Thymus (tissue), 11 donors: ENCODE measurements around the gene PTH1R. TPM values are rescaled to one million over a fixed set of nuclear protein-coding genes. Genes with fewer than 3 reads are reported as not detected.

Experiments used
- DNase-seq, 9 donors: peaks; one replicate each; pipeline ENCODE4 v3.0.0-alpha.2; 2013; ENCODE audit warnings: low spot score in 9 of 9, low read depth in 6 of 9, missing footprints in 1 of 9
- H3K27ac ChIP-seq, 2 donors: one replicate each; pipeline ENCODE4 v1.5.1; 2013; ENCODE audit warnings: control low read depth in 1 of 2, low read depth in 1 of 2, low read length in 1 of 2, mild to moderate bottlenecking in 1 of 2, moderate library complexity in 1 of 2
- H3K27me3 ChIP-seq, 2 donors: one replicate each; pipeline ENCODE4 v1.5.1; 2013; ENCODE audit warnings: low read length in 1 of 2; ENCODE audit not compliant: control insufficient read depth in 2 of 2, insufficient read depth in 1 of 2
- H3K36me3 ChIP-seq, 2 donors: one replicate each; pipeline ENCODE4 v1.5.1; 2013; ENCODE audit warnings: low read length in 1 of 2, mild to moderate bottlenecking in 1 of 2, moderate library complexity in 1 of 2; ENCODE audit not compliant: control insufficient read depth in 2 of 2, insufficient read depth in 2 of 2
- H3K4me1 ChIP-seq, 2 donors: one replicate each; pipeline ENCODE4 v1.5.1; 2013; ENCODE audit warnings: low read length in 2 of 2; ENCODE audit not compliant: control insufficient read depth in 2 of 2, insufficient read depth in 2 of 2
- H3K4me3 ChIP-seq, 2 donors: one replicate each; pipeline ENCODE4 v1.5.1; 2013; ENCODE audit warnings: low read length in 2 of 2, control low read depth in 1 of 2, mild to moderate bottlenecking in 1 of 2
- H3K9me3 ChIP-seq, 2 donors: one replicate each; pipeline ENCODE4 v1.5.1; 2013; ENCODE audit warnings: low read length in 1 of 2, mild to moderate bottlenecking in 1 of 2; ENCODE audit not compliant: control insufficient read depth in 2 of 2, insufficient read depth in 1 of 2
- WGBS: extraction: QIAGEN DNeasy Blood & Tissue Kit; methylation state at CpG from one replicate; pipeline ENCODE4 v1.1.7; 2013; 5-methylcytosine and 5-hydroxymethylcytosine counted together
- polyA plus RNA-seq: library from polyadenylated mRNA; stranded (reverse); fragments of 200-250 nt; gene quantifications from one replicate; pipeline ENCODE4 v1.2.3, GENCODE V29; 2013
- total RNA-seq: library from RNA; stranded (reverse); fragments of 120-200 nt; gene quantifications from one replicate; pipeline ENCODE4 v1.2.4, GENCODE V29; 2013
- donor health status: healthy.

PTH1R gene
- total and polyA plus RNA-seq, 2 donors: 0.80 to 6.9 TPM

DNA sequence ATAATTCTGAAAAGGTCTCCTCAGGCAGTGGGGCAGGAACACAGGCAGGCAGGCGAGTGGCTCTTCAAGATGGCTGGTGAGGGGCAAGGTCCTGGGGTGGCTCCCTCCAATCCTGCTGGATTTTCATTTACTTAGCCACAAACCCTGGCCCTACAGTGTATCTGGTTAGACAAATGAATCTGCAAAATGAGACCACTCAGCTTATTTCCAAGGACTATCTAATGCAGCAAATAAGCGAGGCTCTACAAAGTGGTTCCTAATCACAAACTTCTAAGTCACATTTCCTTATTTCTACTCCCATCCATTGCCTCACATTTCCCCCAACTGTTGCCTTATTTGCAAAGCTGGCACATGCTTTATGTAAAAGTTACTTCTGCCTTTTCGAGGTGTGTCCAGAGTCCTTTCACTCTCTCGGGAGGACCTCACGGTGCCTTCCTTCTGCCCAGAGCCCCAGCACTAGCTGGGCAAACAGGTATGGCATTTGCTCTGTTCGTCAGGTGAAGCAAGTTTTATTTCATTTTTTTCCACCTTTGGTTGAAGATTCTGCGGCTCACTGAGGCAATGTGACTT, 58.6 kb downstream of the PTH1R start:
- Histone ChIP-seq H3K4me1 (peaks cover 11 to 53% of the 10 kb centered on the region in 2 donors), H3K36me3 (peaks cover 71 to 80% of the 10 kb centered on the region in 2 donors), H3K9me3 (no peaks in the 10 kb centered on the region), H3K4me3 (no peak overlapping the region), H3K27ac (no peak overlapping the region), H3K27me3 (no peaks in the 10 kb centered on the region)
- DNase-seq: no peak
- WGBS: 97% methylated on average over 7 of the region's 7 CpGs

- Histone ChIP-seq H3K36me3 (peaks cover 70 to 77% of the 10 kb centered on the region in 2 donors), H3K4me1 (peaks cover 8 to 48% of the 10 kb centered on the region in 2 donors), H3K4me3 (no peak overlapping the region), H3K27ac (no peak overlapping the region), H3K9me3 (no peaks in the 10 kb centered on the region), H3K27me3 (no peaks in the 10 kb centered on the region)
- over 99% methylated on average over 5 of the region's 5 CpGs for WGBS
- no peak for DNase-seq
Observed at GRCh38 chr3:46936733-46937250, 59.3 kb downstream of the PTH1R start.

DNA sequence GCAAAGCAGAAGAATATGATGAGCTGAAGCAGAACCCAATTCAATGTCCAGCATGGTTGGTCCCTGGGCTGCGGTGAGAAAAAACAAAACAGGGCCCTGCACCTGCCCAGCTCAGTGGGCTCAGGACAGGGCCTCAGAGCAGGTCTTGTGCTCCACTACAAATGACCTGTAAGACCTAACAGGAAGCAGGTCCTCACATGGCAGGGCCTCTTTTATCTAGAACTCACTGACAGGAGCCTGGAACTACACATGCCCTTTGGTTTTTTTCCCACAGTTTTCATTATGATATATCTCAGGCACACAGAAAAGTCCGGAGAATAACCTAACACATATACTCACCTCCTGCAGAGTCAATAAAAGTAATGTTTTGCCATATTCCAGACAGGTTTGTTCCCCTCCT, 60.6 kb downstream of the PTH1R start:
- WGBS: 97% methylated on average over 2 of the region's 2 CpGs
- H3K4me1 ChIP-seq: peaks cover 3 to 45% of the 10 kb centered on the region in 2 donors

GRCh38 chr3:46939578-46940445, 62.3 kb downstream of the PTH1R start:
- Histone ChIP-seq H3K9me3 (peaks cover 0 to 5% of the 10 kb centered on the region in 2 donors), H3K36me3 (peaks cover 59 to 65% of the 10 kb centered on the region in 2 donors), H3K4me3 (no peak overlapping the region), H3K27ac (no peak overlapping the region), H3K4me1 (peaks cover 0 to 52% of the 10 kb centered on the region in 2 donors), H3K27me3 (no peaks in the 10 kb centered on the region)
- no peak for DNase-seq
- 90% methylated on average over 12 of the region's 12 CpGs for WGBS

More for the DNA sequence above, 60.6 kb downstream of the PTH1R start:
- Histone ChIP-seq H3K27ac (no peak overlapping the region), H3K9me3 (no peaks in the 10 kb centered on the region), H3K36me3 (peaks cover 70 to 78% of the 10 kb centered on the region in 2 donors), H3K4me3 (no peak overlapping the region), H3K27me3 (no peaks in the 10 kb centered on the region)
- DNase-seq: no peak

DNA sequence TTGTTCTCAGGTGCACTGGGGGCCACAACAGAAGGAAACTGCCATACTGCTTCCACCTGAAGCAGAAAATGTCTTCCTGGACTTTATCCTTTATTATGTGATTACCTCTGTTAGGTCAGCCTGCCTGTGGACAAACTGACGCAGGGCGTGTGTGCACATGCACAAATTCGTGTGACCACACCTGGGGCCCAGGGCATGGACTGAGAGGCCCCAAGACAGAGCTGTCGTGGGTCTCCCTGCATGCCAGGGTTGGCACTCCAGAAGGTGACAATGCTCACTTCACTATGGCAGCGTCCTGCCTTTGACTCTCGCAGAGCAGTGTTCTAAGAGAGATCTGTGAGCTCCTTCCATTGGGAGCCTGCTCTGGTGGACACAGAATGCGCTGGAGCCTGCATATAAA, 64.6 kb downstream of the PTH1R start:
- H3K27ac ChIP-seq: no peak overlapping the region
- no peaks in the 10 kb centered on the region for H3K27me3 ChIP-seq
- H3K36me3 ChIP-seq: peaks cover 42 to 57% of the 10 kb centered on the region in 2 donors
- peaks cover 2 to 64% of the 10 kb centered on the region in 2 donors for H3K4me1 ChIP-seq
- no peak for DNase-seq
- H3K9me3 ChIP-seq: peaks cover 0 to 5% of the 10 kb centered on the region in 2 donors
- no peak overlapping the region for H3K4me3 ChIP-seq
- 98% methylated on average over 7 of the region's 7 CpGs for WGBS

- 96% methylated on average over 12 of the region's 12 CpGs for WGBS
- Histone ChIP-seq H3K9me3 (peaks cover 0 to 5% of the 10 kb centered on the region in 2 donors), H3K36me3 (peaks cover 37 to 52% of the 10 kb centered on the region in 2 donors), H3K27me3 (no peaks in the 10 kb centered on the region), H3K4me1 (peaks cover 8 to 70% of the 10 kb centered on the region in 2 donors), H3K4me3 (no peak overlapping the region), H3K27ac (no peak overlapping the region)
- DNase-seq: no peak
Observed at GRCh38 chr3:46942481-46943236, 65.1 kb downstream of the PTH1R start.

DNA sequence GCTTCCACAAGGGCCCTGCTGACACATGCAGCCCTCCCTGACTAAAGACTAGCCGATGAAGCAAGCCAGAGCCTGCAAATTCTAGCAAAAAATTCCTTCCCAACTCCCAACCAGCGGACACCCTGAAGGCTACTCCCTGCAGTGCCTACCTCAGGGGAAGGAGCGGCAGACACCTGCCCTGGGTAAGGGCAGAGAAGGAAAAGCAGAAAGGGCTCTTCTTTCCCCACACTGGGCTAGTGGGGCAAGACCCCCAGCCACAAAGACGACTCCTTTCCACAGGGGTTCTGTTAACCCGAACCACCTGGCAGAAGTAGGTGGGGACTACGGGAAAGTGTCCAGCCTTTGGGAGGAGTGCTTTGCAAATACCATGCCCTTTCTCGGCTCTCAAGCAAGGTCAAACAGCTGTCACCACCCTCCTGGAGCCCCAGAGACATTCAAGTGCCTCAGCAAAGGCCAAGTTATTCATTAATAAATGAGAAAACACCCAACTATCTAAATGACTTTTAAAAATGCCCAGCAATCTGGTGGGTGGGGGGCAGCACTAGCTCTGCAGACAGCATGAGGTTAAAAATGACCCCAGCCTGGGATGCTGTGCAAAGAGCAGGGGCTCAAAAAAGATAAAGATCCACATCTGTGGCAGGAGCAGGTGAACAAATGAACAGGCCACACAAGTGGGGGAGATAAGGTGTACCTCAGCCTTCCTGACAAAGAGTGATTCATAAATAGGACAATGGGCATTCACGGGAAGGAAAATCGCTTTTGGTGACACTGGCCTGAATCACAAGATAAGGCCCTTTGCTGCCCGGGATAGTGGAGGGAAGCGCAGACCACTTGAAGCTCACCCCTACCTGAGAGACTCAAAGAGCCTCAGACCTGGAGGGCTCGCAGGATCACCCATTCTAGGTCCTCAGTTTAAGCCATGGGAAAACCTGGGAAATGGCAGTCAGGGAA, 66.0 kb downstream of the PTH1R start:
- H3K27me3 ChIP-seq: no peaks in the 10 kb centered on the region
- peaks cover 16 to 74% of the 10 kb centered on the region in 2 donors for H3K4me1 ChIP-seq
- peaks cover 29 to 52% of the 10 kb centered on the region in 2 donors for H3K36me3 ChIP-seq
- WGBS: 90% methylated on average over 12 of the region's 12 CpGs
- DNase-seq: no peak
- no peak overlapping the region for H3K27ac ChIP-seq
- H3K4me3 ChIP-seq: no peak overlapping the region
- H3K9me3 ChIP-seq: peaks cover 0 to 5% of the 10 kb centered on the region in 2 donors

DNA sequence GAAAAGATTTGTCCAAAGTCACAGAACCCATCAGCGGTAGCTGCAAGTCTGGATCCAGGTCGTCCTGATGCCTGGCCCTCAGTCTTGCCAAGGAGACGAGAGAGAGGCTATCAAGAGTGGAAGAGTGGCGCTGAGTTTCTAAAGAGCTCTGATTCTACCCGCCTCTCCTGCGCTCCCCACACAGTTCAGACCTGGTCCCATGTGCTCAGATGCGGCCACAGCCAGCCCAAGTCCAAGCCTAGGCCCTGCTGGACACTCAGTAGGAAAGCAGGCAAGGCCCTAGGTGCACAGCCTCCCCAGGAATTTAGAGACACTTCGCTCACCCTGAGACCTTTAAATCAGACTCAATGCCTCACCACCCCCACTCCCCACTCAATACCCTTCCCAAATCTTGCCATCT, 66.7 kb downstream of the PTH1R start:
- no peak overlapping the region for H3K4me3 ChIP-seq
- no peak for DNase-seq
- peaks cover 23 to 74% of the 10 kb centered on the region in 2 donors for H3K4me1 ChIP-seq
- peaks cover 0 to 5% of the 10 kb centered on the region in 2 donors for H3K9me3 ChIP-seq
- no peaks in the 10 kb centered on the region for H3K27me3 ChIP-seq
- 98% methylated on average over 8 of the region's 8 CpGs for WGBS
- no peak overlapping the region for H3K27ac ChIP-seq
- peaks cover 25 to 47% of the 10 kb centered on the region in 2 donors for H3K36me3 ChIP-seq
